Suppressor macrophage (primary cell): ENCODE results near the gene CGRRF1.
A peak's percentile ranks its signal among the peaks of the same experiment; 100 is the strongest.

Experiments used
- DNase-seq, 4 experiments: peaks; one replicate each; pipeline ENCODE4 v3.0.0-alpha.2; 2020 to 2022

The CGRRF1 gene

DNA sequence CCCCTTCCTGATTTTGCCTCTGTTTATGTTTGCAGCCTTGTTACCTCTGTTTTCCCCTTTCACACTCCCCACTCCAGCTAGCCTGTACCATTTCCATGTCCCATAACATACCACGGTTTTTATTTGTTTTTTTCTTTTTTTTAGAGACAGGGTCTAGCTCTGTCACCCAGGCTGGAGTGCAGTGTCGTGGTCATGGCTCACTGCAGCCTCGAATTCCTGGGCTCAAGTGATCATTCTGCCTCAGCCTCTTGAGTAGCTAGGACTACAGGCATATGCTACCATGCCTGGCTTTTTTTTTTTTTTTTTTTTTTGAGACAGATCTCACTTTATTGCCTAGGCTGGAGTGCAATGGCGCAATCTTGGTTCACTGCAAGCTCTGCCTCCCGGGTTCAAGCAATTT is 38.8 kb downstream of the CGRRF1 start:
- no peak for DNase-seq

DNA sequence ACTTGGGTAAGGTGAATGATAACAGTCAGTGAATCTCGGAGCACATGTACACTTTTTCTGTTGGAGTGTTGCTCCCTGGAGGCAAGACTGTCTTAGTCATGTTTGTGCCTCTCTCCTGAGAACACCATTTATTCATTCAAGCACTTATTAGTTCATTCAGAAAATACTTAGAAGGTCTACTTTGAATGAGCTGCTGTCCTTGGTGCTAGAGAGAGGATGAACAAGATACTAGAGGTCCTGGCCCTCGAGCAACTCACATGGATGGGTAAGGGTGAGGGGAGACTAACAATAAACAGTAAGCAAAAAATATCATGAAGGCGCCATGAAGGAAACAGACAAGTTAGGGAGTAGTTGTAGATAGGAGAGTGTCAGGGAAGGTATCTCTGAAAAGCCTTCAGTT is 40.2 kb downstream of the CGRRF1 start:
- DNase-seq = peak in 1 of 4 experiments; percentile 15

DNA sequence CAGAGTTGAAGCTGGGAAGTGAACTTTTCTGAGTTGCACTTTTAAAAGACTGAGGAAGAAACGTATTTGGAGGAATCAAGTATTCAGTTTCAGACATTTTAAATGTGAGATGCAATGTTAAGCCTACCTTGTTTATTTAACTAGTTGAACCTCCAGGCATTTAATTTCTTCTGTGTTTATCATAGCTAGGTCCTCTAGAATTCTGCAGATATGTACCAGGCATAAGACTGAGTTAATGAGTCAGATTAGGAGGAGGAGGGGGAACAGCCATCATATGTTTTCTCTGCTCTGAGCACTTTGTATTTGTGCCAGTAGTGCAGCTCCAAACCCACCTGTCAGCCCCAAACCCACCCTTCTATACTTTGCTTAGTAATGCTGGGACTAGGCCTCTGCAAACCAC is 40.8 kb downstream of the CGRRF1 start:
- no peak for DNase-seq

DNA sequence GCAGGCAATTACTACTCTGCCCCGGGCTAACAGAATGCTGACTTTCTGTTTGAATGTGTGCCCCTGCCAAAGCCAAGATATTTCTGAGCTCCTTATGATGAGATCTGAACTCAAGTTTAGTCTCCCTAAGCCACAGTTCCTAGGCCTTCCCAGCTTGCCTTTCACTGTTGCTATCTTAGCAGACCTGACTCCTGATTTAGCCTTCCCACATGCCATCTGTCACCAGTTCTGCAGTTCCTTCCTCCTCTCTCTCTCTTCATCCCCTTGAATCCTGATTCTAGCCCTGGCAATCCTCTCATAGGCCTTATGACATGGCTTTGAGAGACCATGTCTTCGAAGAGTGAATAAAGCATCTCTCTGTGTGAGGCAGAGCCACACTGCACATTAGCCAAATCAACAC is 44.7 kb downstream of the CGRRF1 start:
- no peak for DNase-seq

DNA sequence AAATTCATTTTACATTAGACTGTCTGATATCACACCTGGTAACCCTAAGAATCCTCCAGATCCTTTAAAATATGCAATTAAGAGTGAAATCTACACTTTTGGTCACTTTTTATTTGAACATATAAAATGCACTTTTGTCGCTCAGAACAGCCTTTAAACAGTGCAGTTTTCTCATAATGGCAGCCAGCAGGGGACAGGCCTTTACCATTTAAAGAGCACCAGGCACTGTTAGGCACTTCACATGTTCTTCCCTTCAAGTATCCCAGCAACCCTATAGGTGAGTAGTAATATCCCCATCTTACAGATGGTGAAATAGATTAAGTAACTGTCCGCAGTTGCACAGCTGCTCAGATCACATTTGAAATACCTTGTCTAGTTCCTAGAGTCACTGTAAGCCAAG is 45.9 kb downstream of the CGRRF1 start:
- DNase-seq = no peak

DNA sequence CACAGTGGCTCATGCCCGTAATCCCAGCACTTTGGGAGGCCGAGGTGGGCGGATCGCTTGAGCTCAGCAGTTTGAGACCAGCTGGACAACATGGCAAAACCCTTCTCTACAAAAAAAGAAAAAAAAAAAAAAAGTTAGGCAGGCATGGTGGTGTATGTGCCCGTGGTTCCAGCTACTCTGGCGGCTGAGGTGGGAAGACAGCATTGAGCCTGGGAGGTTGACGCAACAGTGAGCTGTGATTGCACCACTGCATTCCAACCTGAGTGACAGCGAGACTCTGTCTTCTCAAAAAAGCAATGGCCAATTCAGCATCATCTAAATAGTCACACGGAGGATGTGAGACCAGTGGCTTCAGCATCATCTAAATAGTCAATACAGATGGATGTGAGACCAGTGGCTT is 46.8 kb downstream of the CGRRF1 start:
- no peak for DNase-seq

DNA sequence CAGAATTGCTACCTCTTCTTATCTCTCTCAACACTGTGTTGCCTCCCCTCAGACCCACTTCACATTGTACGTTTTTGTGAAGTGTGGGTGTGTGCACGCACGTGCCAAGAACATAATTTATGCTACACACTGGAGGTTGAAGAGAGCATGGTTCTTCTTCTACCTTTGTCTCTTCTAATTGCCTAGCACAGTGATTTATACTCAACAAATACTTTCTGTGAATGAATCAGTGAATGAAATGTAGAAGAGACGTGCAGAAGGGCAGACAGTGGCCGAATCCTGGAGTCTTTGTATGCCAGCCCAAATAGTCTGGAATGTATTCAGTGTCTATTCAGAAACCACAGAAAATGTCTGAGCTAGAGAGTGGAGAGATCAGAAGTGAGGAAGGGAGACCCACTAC is 52.6 kb downstream of the CGRRF1 start:
- no peak for DNase-seq

DNA sequence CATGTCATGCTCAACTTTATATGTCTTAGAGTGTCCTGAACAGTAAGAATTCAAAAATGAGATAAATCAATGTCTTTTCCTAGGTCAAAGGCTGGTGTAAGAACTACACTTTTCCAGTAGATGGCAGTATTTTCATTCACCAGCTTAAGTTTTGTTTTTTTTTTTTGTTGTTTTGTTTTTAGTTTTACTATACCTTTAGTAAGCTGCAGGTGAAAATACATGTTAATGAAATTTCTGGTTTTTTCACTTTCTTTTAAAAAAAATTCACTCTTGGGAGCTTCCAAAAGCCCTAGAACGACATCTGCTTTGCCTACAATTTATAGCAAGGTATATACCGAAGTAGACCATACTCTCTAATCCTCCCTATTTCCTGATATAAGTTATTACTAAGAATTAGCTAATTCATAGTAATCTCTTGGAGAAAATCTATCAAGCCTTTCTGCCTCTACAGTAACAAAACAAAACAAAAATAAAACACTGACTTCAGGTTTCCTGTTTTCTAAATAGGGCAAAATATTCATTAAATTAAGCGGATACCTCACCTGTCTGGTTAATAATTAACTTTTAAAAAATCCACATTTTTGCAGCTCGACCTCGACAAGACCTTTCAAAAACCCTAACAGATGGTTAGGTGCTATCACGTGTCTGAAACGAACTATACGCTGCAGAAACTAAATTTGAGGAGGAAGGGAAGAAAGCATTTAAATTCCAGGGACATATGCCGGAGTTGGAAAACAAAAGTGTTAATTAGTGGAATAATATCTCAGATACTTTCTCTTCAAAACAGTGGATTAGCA is 54.6 kb downstream of the CGRRF1 start:
- peak; percentile 13 to 72 (median 48) for DNase-seq

DNA sequence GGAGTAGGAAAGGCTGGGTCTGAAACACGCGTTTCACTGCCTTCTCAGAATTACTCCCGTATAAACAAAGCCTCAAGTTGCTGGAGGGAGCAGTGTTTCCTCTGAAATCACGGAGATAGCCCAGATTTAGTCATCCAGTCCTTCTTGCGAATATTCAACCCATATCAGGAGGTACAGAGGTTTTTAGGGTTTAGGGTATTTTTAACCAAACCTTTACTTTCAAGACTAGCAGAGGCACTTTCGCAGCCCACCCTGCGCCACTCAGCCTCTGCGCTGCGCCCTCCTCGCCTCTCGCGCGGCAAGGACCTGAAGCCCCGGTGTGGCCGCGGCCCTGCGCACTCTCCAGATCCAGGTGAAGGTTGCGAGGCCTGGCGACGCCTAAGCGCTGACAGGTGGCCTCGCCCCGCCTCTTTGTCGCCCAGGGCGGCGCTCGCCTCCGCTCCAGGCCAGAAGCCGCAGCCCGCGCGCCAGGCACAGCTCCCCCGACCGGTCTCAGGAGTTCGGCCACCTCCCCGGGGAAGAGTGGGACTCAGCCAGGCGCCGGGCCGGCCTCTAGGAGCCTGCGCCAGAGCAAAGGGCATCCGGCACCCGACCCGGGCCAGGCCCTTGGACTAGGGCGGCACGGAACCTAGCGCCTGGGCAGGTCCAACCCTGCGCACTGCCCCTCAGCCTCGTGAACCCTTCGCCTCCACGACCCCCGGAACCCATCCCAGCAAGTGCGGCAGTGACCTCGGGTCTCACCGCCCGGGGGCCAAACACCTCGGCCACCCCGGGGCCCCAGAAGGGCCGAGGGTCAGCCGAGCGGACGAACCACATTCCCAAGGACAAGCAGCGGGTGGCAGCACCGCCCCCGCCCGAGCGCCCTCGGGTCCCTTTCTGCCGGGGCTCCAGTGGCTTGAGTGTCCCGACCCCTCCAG is 55.4 kb downstream of the CGRRF1 start:
- peak; percentile 47 to 74 (median 61) for DNase-seq

DNA sequence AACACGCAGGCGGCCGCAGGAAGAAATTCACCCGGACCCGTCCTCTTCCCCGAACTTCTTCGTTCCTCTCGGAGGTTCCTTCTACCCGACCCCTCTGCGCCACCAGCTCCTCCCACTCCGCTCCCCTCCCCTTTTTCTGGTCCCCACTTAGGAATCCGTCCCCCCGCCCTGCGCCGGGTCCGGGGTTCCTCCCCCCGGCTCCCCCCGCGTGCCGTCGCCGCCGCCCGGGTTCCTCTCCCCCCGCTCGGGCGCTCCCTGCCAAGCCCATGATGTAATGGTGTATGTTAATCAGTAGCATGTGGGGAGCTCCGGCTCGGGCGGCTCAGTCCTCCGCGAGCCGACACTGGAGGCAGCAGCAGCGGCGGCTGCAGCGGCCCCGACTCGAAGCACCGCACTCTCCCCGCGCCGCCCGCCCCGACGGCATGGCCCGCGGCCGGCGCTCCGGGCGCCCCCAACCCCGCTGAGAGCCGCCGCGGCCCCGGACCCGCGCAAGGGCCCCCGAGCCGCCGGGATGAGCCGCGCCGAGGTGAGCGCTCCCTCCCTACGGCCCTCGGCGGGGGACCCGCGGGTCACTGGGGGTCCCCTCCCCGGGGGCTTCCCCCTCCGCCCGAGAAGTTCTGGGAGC is 56.2 kb downstream of the CGRRF1 start:
- DNase-seq = peak; percentile 82 to 91 (median 88)

DNA sequence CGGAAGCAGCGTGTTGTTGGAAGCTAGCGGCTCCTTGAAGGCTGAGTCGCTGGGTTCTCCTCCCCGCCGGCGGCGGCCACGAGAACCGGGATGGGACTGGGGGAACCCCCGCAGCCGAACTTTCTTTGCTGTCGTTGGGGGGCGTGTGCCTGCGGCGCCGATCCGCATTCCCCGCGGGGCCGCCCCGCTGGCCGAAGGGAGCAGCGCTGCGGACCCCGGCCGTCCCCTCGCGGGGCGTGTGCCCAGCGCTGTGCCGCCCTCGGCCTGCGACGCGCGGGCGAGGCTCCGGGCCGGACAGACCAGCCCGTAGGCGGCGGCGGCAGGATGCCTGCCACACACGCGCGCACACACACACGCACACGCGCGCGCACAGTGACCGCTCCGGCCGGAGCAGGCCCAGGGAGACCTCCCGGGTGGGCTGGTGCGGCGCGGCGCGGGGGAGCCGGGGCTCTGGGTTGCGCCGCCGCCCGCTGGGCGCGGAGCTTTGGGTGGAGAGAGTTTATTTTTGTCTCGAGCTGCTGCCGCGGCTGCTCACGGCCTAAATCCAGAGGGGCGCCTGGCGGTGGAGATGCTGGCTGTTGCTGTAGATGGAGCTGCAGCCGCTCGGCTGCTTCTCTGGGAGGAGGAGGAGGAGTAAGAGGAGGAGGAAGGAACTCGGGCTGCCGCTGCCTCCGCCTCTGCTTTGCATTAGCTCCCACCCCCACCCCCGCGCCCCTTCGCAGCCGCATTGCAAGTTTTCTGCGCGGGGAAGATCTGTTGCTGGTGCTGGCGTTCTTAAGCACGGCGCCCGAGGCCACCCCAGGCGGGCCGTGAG is 56.9 kb downstream of the CGRRF1 start, which contains the start of gene SAMD4A:
SAMD4A (plus strand) TSS at position 719 of the 814 bp plus-strand sequence. CDS start 789 bp downstream, outside the sequence.
- DNase-seq = peak; percentile 63 to 86 (median 82)

DNA sequence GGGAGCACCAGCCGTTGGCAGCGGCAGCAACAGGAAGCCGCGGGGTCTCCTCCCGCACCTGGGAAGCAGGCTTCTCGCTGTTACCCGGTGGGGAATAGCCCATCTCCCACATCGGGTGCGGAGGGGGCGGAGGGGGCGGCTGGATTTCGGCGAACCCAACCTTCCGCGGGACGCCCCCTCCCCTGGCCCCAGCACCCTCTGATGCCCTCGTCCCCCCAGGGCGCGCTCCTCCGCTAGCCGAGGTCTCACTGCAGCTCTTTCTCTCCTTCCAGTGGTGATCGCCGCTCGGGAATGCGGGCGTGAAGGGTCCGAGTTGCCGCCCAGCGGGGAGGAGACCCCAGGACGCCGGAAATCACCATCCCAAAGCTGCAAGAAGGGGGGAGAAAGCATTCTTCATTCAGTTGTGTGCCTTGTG is 57.5 kb downstream of the CGRRF1 start:
- DNase-seq = peak in 2 of 4 experiments; percentile 3 to 21

DNA sequence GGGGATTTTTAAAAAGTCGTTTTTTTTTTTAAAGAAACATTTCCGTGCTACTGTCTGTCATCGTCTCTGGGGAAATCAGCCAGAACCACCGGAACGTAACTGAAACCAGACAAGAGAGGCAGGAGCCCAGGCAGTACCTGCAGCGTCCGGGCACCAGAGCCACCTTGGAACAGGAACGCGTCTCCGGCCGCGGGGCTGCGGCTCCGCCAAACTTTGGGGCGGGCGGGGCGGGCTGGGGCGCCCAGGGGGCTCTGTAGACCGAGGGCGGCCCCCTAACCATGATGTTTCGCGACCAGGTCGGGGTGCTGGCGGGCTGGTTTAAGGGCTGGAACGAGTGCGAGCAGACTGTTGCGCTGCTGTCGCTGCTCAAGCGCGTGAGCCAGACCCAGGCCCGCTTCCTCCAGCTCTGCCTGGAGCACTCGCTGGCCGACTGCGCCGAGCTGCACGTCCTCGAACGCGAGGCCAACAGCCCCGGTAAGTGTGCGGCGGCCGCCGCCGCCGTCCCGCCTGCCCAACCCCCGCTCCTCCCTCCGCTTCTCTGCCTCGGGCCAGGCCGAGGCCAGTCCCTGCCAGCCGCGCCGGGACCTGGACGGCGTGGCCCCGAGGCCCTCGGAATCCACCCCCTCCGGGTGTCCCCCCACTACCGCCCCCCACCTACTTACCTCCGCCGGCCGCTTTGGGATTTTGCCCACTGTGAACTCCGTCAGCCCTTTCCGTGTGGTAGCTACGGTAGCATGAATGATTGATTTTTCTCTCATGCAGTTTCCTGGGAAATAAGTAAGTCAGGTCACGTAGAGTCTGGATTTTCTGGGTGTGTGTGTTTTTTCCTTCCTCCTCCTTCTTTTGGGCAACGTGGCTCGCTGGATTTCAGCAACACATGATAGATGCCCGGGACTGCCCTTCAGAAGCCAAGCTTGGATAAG is 58.2 kb downstream of the CGRRF1 start:
- DNase-seq = peak; percentile 29 to 69 (median 58)

DNA sequence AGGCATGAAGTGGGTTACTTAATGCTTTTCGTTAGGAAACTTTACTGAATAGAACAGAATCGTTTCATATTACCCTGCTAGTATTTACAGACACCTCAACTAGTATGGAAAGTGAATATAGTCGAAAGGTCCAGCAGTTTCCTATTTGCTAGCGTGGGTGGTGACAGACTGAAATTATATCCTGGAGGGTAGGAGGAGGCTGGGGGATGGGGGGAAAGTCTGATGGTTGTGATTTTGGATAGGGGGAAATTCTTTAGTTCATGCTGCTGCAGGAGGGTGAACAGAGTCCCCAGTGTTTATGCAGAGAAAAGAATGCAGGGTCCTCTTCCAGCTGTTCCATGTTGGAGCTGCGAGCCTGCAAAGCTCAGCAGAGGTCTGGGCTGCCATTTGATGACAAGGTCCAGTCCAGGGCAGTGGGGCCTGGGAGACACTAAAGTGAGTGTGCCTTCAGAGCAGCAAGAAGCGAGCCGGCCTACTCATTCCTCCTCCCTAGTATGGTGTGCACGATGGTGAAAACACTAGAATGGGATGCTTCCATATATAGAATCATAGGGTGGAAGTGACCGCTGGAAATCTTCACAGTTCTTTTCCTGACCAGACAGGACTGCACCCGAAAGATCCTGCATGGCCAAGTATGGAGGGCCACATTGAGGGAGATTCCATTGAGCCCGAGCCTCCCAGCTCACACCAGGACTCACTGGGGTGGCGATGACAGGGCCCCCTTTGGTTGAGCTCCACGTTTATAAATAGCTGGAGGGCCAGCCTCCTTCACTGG is 59.3 kb downstream of the CGRRF1 start:
- DNase-seq = peak; percentile 8 to 39 (median 22)

DNA sequence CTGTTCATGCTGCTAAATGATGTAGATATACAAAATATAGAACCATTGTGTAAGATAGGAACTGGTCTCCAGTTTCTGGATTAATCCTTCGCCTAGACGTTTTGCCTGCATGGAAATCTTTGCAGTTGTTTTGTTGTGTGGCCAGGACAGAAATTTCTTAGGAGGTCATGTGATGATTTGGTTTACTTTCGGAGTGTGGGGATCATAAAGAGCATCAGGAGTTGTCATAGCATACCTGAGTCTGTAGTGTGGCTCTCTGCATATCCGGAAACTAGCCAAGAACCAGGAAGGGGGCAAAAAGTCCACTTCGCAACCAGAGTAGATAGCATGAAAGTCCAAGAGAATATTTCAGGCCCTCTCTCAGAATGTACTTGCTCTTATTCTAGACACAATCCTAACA is 60.3 kb downstream of the CGRRF1 start:
- DNase-seq = no peak

DNA sequence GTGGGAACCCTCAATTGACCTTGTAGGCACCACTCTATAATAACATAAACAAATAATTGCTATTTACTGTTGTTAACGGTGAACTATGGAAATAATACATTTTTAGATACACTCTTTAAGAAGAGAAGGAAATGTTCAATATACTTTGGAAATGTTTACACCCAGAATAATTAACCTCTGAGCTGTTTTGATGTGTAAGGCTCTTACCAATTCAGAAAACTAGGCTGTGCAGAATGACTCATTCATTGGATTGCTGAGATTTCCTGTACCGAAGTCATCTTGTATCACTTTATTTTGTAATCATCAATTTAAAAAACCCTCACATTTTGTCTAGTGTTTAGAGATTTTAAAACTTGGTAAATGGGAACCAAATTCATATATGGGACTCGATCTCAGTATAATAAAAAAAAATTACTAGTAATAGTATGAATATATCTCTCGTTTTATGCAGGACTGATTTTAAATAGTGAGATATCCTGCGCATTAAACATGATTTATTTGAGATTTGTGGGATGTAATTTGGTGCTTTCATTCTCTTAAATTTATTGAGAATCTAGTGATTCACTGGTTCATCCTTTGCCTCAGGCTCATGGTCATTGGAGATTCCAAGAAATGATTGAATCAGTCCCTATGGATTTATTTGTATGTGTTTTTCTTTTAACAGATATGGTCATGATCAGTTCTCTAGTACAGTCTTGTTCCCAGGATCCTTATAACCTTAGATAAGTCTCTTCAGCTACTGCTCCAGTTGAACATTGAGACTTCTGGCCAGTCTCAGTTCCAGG is 61.1 kb downstream of the CGRRF1 start:
- peak in 2 of 4 experiments; percentile 26 to 47 for DNase-seq

DNA sequence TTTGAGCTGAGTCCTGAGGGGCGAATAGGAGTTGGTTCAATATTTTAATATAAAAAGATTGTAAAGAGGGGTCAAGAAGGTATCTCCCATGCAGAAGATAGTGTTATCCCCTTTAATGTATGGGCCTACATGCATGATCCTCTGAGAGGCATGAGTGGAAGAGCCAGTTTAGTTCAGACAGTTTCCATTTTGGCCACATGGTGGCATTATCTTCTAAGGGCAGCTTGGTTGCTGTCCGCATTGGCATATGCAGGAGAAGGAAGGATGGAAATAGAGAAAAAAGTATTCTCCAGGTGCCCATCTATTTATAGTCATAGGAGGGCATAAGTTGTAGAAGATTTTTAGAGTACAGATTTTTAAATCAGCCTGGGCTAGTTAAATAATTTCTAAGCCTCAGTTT is 62.6 kb downstream of the CGRRF1 start:
- DNase-seq = peak; percentile 35 to 57 (median 43)

DNA sequence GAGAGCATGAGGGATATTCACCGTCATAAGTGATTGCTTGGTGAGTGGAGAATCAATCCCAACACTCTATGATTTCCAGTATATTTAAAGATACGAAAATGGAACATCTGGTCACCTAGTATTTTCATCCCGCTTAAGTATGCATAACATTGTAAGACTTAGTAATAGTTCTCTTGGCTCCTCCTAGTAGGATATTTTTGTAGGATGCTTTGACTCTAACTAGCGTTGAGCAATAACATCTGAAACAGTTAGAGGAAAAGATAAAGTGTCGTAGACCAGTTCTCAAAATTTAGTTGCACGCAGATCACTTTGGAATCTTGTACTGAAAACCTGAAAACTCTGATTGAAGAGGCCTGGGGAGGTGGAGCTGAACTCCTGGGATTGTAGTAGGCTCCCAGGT is 64.8 kb downstream of the CGRRF1 start:
- DNase-seq = no peak

DNA sequence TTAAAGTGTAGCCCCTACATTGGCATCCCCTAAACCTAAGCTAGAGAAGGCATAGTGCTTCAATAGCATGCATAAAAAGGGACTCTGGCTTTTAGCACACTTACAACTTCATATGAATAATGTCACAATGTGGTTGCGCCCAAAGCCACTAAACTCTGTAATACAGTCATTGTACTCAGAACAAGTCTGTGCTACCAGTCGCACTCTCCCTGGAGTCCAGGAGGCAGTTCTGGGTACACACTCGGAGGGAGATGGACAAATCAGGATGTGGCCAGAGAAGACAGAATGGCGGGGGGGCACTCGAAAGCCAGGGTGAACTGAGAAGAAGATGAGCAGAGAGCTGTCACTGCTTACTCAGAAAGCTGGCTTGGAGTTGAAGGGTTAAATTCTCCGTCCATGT is 67.8 kb downstream of the CGRRF1 start:
- no peak for DNase-seq
